HG03064 (cell line): ENCODE data around the gene SORCS2.

Experiments used
- ATAC-seq: cut with Tn5 transposase; IDR thresholded peaks from one replicate; pipeline ENCODE4 v1.9.1; 2021; ENCODE audit warnings: low read depth; ENCODE audit not compliant: unreplicated experiment

The SORCS2 gene

DNA sequence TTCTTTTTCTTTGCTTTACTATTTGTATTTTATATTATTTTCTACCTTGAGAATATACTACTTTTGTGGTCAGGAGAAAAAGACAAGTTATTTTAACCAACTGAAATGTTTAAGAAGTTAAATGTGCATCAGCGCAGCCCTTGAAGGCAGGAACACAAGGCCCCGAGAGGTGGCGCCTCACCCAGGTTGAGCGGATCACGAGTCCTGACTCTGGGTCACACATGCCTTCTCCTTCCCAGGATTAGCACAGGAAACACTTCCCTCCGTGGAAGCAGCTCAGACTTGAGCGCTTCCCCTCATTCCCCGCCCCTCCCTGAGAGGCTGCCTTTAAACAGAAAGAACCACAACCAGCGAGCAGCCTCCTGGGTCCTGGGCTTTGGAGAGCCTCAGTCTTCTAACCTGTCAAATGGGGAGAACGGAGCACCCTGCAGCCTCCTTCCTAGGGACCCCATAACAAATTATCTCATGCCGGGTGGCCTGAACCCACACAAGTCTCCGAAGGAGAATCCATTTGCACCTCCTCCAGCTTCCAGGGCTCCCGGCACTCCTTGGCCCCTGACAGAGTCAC is 529.7 kb downstream of the SORCS2 start:
- ATAC-seq: no peak

DNA sequence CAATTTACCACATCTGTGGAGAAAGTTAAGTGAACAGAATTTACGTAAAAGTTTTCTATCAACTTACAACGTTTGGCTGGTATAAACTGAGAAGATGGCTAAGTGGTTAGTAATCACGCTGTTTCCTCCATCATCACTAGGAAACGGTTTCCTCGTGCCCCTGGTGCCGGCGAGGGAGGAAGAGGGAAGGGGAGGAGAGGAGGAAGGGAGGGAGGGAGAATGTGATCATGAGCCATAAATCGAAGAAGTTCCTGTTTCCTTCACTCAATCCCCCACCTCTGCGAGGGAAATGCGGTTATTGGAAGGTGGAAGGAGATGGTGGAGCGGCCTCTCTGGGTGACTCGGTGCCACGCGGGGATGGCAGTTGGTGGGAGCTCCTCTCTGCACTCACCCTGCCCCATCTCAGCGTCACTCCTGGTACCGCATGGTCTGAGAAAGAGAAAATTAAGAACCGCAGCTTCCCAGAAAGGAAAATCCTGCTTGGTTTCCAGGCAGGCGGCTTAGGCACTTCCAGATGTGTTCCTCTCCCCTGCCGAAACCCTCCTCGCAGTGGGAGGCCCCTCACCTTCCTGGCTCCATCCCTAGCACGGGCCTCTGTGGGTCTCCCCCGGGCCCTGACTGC is 530.5 kb downstream of the SORCS2 start:
- no peak for ATAC-seq

DNA sequence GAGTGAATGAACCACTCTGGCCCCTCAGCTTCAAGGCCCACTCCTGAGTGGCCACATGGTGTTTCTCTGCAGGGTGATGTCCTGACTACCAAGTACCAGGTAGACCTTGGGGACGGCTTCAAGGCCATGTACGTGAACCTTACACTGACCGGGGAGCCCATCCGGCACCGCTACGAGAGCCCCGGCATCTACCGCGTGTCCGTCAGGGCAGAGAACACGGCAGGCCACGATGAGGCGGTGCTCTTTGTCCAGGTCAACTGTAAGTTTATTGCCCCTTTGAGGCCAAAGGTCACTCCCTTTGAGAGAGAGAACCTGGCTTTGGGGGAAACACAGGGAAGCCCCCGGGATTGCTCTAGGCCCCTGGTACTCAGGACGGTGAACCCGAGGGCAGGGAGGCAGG is 531.3 kb downstream of the SORCS2 start:
- ATAC-seq: no peak

DNA sequence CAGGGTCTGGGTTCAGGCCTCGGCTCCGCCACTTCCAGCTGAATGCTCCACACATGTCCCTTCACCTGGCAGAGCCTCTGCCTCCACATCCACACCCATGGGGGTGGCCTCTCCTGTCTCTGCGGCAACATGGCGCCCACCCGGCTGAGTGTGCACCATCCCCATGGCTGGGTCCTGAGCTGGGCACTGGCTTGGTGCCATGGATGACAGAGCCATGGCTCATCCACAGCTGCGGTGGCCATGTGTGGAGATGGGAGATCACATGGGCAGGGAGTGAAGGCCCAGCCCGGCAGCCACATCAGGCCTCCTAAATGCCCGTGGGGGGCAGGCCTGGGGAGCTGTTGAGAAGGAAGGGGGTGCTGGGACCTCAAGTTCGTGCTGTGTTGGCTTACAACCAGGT is 533.6 kb downstream of the SORCS2 start:
- ATAC-seq: no peak

DNA sequence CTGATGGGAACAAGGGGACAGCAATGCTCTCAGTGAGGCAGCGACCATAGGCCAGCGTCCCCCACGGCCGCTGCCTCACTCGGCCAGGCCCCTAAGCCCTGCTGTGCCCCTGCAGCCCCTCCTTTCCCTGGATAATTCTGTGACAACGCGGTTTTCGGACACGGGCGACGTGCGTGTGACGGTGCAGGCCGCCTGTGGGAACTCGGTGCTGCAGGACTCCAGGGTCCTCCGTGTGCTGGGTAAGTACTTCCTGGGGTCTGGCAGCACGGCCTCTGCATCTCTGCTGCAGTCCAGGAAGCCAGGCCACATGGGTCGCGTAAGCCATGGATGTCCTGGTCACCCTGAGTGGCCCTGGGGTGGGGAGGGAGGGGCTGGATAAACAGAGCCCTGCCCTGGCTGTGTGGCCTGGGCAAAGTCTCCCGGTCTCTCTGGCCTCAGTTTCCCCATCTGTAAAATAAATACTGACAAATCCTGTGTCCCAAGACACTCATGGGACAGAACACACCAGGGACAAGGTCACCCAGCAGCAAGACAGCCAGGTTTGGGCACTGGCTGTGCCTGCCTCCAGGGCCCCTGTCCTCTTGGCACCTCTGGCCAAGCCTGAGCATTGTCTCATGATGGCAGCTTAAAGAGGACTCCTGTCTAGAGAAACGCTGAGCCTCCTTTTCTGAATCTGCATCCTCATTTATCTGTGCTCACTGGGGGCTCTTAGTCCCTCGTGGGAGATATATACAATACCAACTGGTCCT is 534.5 kb downstream of the SORCS2 start:
- no peak for ATAC-seq

DNA sequence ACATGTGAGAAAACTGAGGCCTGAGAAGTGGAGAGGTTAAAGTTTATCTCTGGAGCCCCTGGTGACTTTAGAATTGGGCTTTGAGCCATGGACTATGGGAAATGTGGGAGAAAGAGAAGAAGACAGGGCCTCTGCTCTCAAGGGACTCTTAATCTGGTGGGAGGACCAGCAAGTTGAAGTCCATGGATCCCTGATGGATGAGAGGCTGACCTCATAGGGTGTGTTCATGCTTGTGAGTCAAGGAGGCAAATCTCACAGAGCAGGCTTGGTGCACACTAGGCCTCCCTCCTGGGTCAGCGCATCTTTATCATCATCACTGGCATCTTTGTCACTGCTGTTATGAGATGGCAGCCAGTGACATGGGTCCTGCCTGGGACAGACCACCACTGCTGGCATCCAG is 535.4 kb downstream of the SORCS2 start:
- ATAC-seq: no peak

DNA sequence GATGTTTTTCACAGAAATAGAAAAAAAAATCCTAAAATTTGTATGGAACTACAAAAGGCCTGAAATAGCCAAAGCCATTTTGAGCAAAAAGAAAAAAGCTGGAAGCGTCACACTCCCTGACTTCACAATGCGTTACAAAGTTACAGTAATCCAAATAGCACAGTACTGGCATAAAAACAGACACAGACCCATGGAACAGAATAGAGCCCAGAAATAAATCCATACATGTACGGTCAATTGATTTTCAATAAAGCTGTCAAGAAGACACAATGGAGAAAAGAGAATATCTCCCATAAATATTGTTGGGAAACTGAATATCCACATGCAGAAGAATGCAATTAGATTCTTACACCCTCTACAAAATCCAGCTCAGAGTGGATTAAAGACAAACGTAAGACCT is 539.1 kb downstream of the SORCS2 start:
- no peak for ATAC-seq

DNA sequence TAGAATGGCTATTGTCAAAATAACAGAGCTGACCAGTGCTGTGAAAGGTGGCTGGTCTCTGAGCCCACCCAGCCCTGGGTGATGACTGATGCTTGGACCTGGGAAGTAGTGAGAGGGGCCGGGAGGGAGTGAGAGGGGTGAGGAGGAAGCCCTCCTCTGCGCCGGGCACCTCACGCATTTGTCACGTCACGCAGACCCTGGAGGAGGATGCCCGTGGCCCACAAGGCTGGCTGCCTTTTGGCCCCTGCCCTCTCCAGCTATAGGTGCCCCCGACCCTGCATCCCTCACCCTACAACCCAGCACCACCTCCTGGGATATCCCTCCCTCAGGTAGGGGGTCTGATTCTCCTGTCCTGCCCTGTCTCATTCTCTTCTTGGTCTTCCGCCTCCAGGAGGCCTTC is 539.9 kb downstream of the SORCS2 start:
- ATAC-seq: no peak

DNA sequence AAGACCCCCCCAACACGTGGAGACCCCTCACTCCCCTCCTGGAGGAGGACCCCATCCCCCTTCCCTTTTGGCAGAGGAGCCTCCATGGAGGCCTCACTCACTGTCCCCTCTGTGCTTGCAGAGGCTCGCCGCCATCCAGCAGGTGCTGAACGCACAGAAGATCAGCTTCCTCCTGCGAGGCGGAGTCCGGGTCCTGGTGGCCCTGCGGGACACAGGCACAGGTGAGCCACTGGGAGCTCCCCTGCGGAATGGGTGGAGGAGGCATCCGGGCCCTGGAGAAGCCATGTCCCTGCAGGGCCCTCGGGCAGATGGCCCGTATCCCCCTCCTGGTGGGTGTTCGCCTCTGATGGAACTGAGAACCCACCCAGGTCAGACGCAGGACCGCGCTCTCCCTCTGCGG is 540.9 kb downstream of the SORCS2 start:
- ATAC-seq: no peak

DNA sequence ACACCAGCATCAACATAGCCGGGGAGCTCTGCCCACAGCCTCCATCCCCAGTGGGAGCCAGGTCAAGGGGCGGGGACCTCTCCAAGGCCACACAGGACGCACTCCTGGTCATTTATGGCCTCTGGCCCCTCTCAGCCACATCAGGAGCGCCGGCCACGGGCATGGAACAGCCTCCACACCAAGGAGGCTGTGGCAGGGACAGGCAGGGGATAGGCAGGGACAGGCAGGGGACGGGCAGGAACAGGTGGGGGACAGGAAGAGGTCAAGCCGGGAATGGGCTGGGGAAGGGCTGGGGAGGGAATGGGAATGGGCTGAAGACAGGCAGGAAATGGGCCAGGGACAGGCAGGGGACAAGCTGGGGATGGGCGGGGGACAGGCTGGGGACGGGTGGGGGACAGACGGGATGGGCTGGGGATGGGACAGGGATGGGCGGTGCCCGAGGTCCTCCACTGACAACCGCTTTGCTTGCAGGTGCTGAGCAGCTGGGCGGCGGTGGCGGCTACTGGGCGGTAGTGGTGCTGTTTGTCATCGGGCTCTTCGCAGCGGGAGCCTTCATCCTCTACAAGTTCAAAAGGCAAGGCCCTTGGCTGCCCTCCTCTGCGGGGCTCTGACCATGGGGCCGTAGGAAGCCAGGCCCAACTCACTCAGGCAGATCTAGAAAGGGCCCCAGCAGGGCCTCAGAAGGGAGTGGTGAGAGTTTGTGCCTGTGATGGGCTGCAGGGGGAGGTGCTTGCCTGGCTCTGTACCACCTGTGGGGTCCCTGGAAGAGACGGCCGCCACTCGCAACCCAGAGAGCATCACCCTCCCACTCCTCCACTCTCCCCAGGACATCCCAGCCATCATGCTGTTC is 541.7 kb downstream of the SORCS2 start:
- ATAC-seq: no peak

DNA sequence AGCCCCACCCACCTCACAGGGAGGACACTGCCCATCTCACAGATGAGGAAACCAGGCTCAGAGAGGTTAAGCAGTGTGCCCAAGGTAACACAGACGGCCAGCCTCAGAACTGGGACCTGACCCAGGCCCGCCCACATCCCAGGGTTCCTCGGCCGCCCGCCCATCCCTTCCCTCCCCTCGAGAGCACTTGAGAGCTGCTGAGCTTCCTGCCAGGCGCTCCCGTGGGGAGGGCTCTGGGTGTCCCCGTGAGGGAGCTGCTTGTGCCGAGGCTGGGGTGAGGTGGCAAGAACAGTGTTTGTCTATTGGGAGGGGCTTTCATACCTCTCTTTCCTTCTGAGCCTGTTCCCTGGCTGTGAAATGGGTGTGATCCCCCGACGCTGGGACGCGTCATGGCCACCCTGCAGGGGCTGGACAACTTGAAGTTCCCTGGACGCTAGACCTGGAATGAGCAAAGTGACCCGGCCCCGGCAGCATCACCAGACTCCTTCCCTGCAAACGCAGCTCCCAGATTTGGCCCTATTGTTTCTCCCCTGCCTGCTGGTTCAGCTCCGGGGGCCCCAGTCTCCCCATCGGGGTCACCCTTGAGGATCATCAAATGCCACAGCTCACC is 542.4 kb downstream of the SORCS2 start:
- no peak for ATAC-seq

DNA sequence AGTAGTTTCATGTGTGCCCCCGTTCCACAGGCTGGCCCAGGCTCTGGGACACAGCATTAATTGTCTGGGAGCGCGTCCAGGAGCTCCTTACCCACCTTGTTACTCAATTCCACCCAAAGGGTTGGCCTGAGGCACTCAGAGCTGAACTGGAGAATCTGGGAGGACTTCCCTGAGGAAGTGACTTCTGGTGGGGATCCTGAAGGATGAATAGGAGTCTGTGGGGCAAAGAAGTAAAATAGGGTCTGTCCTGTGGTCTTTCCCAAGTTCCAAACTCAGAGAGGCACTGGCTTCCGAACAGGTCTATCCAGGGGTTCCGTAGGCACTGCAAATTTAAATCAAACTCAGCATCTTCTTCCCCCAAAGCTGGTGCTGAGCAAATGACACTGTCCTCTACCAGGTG is 543.1 kb downstream of the SORCS2 start:
- ATAC-seq: no peak

DNA sequence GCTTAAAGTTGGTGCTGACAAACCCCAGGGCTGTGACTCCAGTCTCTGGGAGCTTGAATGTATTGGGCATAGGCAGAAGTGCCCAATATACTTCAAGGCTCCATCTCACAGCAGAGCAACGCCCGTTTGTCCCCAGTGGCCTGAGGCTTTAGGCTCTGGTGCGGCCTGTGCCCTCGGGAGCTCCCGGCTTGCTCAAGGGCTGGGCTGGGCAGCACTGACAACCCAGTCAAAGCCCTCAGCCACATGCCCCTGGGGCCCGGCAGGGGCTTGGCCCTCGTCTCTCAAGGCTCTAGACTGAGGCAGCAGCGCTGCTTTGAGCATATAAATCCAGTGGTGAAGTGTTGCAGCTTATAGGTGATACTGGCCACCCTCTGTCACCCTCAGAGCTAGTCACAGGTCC is 543.6 kb downstream of the SORCS2 start:
- no peak for ATAC-seq

DNA sequence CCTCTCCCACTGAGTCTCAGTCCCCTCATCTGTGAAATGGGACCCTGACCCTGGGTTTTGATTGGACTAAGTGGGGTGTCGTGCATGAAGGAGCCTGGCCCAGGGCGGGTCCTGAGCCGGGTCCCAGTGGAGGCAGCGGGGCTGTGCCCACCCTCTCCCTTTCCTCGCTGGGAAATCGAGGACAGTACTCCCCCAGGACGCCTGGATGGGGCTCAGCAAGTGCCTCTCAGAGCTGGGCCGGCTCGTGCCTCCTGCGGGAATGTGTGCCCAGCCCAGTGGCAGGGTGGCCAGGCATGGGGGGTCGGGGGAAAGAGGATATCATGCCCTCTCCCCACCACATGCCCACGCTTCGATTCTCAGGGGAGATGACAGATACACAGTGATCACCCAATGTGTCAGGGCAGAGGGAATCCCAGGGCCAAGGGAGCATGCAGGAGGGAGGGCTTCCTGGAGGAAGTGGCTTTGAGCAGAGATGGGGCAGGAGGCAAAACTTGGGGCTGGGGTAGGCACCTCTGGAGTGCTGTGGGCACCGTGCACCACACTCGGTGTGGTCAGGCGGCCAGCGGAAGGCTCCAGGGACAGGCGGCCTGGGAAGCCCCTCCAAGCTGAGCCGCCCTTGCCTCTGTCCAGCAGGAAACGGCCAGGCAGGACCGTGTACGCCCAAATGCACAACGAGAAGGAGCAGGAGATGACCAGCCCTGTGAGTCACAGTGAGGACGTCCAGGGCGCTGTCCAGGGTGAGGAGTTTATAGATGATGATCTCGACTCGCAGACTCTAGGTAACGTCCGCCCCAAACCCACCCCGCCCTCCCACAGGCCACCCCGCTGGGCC is 544.3 kb downstream of the SORCS2 start:
- no peak for ATAC-seq

DNA sequence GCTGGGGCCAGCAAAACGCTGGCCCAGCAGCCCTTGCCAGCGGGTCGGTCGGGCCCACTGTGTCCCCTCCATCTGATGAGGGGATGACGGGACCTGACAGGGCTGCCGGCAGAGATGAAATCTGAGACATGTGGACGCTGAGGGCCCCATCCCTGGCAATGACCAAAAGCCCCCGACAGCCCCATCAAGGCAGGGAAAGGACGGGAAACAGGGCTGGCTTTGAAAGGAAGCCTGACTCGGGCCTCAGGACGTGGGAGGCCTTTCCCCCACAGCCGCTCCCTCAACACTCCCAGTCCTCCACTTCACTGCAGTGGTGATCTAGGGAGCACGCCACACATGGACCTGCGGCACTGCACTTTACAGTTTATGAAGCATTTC is 544.9 kb downstream of the SORCS2 start:
- ATAC-seq: no peak

DNA sequence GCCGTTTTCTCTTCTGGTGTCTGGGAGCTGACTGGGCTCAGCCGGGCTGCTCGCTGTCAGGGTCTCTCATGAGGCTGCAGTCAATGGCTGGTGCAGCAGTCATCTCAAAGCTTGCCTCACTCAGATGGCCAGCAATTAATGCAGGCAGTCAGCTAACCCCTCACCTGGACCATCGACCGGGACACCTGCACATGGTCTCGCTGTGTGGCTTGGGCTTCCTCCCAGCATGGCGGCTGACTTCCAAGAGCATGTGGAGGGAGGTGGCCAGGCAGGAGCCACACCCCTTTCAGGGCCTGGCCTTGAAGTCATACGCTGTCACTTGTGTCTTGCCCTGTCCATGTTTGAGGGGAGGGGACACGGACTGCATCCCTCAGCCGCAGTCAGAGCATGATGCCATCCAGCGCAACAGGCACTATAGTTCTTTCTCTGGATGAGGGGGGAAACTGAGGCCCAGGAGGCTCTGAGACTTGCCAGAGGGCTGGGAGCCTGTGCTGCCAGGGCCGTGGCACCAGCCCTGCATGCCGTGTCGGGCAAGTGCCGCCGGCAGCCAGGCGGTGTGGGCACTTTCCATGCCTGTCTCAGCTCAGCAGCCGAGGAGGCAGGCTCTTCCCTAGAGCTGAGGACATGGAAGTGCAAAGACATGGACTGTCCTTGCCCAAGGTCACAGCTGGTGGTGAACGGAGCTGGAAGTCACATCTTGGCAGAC is 545.6 kb downstream of the SORCS2 start:
- no peak for ATAC-seq

DNA sequence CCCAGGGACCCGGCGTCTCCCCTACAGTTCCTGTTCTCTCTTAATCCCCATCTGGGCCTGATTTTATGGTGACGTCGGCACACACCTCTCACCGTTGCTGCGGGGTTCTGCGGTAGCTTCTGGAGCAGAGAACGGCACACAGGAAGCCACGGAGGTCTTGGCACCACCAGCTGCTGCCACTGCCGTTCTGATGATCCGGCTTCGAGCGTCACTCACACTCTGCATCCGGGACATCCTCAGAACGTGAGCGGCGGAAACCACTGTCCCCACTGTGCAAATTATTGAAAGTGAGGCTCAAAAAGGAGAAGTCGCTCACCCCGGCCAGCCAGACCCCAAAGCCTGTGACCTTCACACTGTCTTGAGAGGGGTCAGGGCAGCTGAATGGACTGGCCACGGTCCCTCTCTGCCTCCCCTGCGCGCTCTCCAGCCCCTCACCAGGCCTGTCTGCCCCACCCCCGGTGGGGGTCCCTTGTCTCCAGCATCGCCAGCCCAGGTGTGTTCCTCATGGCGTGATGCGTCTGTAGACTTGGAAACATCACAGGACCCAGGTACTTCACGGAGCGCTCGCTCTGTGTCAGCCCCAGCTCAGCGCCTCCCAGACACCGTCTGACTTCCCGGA is 546.2 kb downstream of the SORCS2 start:
- ATAC-seq: no peak

DNA sequence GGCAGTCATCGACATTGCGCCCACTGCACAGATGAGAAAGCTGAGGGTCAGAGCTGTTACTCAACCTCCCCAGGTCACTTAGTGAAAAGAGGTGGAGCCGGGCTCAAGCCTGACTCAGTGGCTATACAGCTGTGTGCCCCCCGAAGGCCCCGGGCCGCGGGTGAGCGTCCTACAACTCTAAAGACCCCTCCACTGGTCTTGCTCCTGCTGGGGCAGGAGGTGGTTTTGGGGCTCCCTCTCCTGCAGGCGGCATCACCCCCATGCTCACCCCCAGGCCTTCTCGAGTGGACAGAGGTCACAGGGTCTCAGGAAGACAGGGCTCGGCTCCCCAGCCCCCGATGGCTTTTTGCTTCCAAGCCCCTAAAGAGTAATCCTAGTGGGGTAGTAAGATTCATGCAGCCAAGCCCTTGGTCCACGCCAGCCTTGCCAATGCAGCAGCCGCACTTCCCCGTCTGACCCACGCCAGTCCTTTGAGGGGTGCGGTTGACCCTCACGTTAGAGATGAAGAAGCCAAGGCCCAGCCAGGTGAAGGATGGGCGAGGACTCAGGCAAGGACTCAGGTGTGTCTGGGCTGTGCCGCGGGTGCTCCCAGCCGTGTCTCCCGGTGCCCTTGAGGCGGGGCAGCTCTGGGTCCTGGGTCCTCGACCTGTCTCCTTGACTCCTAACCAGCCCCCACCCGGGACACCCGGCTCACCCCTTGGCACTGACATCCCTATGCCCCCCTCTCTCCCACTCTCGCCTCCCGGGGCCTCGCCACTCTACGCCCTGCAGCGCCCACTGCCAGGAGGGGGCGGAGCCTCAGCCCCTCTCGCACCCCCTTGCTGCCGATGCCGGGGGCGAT is 547.0 kb downstream of the SORCS2 start:
- no peak for ATAC-seq
